ENCODE measurements around the gene TNNT3.

DNA sequence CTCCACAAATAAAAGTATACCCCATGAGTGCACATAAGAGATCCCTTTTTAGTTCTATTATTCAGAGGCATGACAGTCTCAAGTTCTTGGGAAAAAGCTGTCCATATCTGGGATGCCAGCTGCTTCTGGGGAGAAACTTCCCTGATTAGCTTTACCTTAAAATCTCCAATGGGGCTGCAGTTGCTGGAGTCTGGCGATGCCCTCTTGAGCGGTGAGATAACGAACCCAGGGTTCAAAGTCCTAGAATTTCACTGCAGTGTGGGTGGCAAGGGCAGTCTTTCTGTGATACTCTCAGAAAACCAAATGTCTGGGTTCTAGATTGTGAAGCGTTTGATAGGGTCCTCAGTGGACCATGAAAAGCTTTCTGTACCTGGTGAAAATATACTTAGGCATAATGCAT is 20.4 kb upstream of the TNNT3 start:
- no peak for TF ChIP-seq EZH2phosphoT487 (IDR thresholded peaks at IDR 0.05; ENCODE audit: borderline replicate concordance, low read length)
- TF ChIP-seq, protein P1, sequence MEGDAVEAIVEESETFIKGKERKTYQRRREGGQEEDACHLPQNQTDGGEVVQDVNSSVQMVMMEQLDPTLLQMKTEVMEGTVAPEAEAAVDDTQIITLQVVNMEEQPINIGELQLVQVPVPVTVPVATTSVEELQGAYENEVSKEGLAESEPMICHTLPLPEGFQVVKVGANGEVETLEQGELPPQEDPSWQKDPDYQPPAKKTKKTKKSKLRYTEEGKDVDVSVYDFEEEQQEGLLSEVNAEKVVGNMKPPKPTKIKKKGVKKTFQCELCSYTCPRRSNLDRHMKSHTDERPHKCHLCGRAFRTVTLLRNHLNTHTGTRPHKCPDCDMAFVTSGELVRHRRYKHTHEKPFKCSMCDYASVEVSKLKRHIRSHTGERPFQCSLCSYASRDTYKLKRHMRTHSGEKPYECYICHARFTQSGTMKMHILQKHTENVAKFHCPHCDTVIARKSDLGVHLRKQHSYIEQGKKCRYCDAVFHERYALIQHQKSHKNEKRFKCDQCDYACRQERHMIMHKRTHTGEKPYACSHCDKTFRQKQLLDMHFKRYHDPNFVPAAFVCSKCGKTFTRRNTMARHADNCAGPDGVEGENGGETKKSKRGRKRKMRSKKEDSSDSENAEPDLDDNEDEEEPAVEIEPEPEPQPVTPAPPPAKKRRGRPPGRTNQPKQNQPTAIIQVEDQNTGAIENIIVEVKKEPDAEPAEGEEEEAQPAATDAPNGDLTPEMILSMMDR (IDR thresholded peaks at IDR 0.05; ENCODE audit: low read depth, low read length, poor library complexity, severe bottlenecking) = no peak
